Activated B cell treated with CpG ODN at 0.5 μM for 24 hours (primary cell): ENCODE measurements around the gene PRKAG2. TPM values are rescaled to one million over a fixed set of nuclear protein-coding genes. Genes with fewer than 3 reads are reported as not detected.

Experiments
- ATAC-seq: fragments of 200-7000 bp; cut with Tn5 transposase; one replicate; pipeline ENCODE4 v1.10.0; 2021; ENCODE audit warnings: low read depth, mild to moderate bottlenecking, moderate library complexity
- CTCF ChIA-PET: fragments of 350-600 bp; sonication (Branson Sonifier 250); formaldehyde crosslinking; loops from one replicate; lab custom pipeline; 2021; ENCODE audit warnings: antibody characterized with exemption; lab: Charles Lee
- POLR2A ChIA-PET: fragments of 350-600 bp; sonication (Branson Sonifier 250); formaldehyde crosslinking; loops from one replicate; lab custom pipeline; 2021; ENCODE audit warnings: antibody characterized with exemption; lab: Charles Lee
- DNase-seq: peaks from one replicate; pipeline ENCODE4 v3.0.0; 2022
- H3K27ac Mint-ChIP-seq: one replicate; pipeline ENCODE4 v1.8.0; 2020; ENCODE audit warnings: mixed read lengths
- H3K27me3 Mint-ChIP-seq: one replicate; pipeline ENCODE4 v1.8.0; 2021; ENCODE audit warnings: mixed read lengths
- H3K36me3 Mint-ChIP-seq: one replicate; pipeline ENCODE4 v1.8.0; 2021; ENCODE audit warnings: low read depth, mixed read lengths
- H3K4me1 Mint-ChIP-seq: one replicate; pipeline ENCODE4 v1.8.0; 2021; ENCODE audit warnings: mixed read lengths
- H3K4me3 Mint-ChIP-seq: one replicate; pipeline ENCODE4 v1.8.0; 2020; ENCODE audit warnings: mild to moderate bottlenecking, mixed read lengths
- H3K9me3 Mint-ChIP-seq: one replicate; pipeline ENCODE4 v1.8.0; 2020; ENCODE audit warnings: mixed read lengths
- intact Hi-C: fragments of 100-400 bp; cut with micrococcal nuclease; formaldehyde crosslinking; loops from one replicate; pipeline ENCODE4 v1.15.1; 2024
- total RNA-seq: library from RNA; stranded (reverse); gene quantifications from 2 replicates; pipeline ENCODE4 v1.2.3, GENCODE V29; 2022
- TF ChIP-seq, protein P1 (sequence below): fragments of 200-600 bp; IDR thresholded peaks from one replicate; pipeline ENCODE4 v1.8.0; 2022; ENCODE audit warnings: antibody characterized with exemption, mild to moderate bottlenecking

The PRKAG2 gene
- total RNA-seq, 1 donor from 2014 or later, result 19.7 TPM

DNA sequence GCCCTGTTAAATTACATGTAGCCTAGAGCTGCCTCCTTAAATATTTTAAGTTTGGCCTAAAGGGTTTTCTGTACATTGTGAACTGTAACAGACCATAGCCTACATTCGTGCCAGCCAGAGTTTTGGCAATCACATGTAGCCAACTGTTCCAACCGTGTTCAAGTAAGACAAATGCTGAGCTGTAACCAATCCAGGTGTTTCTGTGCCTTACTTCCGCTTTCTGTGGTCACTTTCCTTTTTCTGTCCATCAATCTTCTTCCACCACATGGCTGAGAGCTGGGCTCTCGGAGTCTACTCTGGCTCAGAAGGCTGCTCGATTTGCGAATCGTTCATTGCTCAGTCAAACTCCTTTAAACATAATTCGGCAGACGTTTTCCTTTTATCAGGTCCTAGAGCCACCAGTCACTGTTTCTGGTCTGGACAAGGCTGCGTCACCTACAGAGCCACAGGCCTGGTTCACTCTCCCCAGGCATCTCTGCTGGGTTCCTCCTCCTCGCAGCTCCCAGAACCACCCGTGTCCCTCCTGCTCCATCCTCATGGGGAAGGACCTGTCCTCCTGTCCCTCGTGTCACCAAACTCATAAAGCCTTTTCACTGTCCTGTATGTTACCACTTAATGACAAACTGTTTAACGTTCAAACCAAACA, 199.2 kb downstream of the PRKAG2 start:
- H3K4me3 Mint-ChIP-seq, result no peak overlapping the region
- H3K36me3 Mint-ChIP-seq, result peaks cover 28% of the 10 kb centered on the region
- peaks cover 6% of the 10 kb centered on the region for H3K4me1 Mint-ChIP-seq
- H3K27me3 Mint-ChIP-seq, result no peaks in the 10 kb centered on the region
- H3K27ac Mint-ChIP-seq, result no peak overlapping the region
- TF ChIP-seq, protein P1, sequence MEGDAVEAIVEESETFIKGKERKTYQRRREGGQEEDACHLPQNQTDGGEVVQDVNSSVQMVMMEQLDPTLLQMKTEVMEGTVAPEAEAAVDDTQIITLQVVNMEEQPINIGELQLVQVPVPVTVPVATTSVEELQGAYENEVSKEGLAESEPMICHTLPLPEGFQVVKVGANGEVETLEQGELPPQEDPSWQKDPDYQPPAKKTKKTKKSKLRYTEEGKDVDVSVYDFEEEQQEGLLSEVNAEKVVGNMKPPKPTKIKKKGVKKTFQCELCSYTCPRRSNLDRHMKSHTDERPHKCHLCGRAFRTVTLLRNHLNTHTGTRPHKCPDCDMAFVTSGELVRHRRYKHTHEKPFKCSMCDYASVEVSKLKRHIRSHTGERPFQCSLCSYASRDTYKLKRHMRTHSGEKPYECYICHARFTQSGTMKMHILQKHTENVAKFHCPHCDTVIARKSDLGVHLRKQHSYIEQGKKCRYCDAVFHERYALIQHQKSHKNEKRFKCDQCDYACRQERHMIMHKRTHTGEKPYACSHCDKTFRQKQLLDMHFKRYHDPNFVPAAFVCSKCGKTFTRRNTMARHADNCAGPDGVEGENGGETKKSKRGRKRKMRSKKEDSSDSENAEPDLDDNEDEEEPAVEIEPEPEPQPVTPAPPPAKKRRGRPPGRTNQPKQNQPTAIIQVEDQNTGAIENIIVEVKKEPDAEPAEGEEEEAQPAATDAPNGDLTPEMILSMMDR, result no peak
- ChIA-PET POLR2A (interaction anchor here (0.8 kb wide), 1 partner anchor 11 kb away, joined by 3 read pairs; no protein-coding TSS in a partner anchor), CTCF (no interaction called here)
- DNase-seq (no peak), ATAC-seq (no peak)
- no peaks in the 10 kb centered on the region for H3K9me3 Mint-ChIP-seq
- intact Hi-C loops, result no loop called here

DNA sequence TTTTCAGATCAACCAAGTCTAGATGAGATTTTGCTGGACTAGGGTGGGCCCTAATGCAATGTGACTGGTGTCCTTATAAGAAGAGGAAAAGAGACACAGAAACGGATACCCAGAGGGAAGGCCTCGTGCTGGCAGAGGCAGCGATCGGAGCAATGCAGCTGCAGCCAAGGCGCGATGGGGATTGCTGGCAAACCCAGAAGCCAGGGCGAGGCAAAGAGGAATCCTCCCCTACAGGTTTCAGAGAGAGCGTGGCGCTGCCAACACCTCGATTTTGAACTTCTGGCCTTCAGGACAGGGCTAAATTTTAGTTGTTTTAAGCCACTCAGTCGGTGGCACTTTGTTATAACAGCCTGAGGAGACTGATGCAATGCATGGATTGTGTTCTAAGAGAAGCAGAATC, 200.2 kb downstream of the PRKAG2 start:
- TF ChIP-seq, protein P1, result no peak
- Mint-ChIP-seq H3K4me3 (no peak overlapping the region), H3K9me3 (no peaks in the 10 kb centered on the region), H3K27me3 (no peaks in the 10 kb centered on the region), H3K27ac (no peak overlapping the region), H3K4me1 (peaks cover 6% of the 10 kb centered on the region), H3K36me3 (peaks cover 35% of the 10 kb centered on the region)
- POLR2A ChIA-PET, result no interaction called here
- no peak for DNase-seq
- CTCF ChIA-PET, result no interaction called here
- intact Hi-C loops, result no loop called here
- ATAC-seq, result no peak

DNA sequence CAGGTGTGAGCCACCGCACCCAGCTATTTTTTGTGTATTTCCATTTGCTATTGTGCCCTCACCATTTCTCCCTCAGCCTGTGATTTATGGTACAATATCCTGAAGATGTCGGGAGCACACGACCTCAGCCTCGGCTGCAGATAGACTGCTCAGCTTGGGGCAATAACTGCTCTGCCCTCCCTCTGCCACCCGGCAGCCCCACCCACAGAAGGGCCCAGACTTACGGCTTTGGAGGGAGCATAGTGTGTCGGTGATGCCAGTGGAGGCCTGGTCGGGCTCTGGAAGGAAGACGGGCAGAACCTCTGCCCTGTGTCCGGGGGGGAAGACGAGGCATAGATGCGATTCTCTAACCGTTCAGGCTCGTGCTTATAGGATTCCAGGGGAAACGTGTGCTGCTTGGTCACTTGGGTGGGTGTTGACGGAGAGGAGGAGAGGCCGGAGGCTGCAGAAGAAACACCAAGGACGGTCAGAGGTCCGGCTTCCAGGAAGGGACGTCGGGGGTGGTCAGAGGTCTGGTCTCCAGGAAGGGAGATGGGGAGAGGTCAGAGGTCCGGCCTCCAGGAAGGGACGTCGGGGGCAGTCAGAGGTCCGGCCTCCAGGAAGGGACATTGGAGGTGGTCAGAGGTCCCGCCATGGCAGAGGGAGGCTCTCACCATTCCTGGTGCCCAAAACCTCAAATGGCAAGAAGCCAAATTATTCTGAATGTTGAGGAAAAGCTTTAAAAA, 201.6 kb downstream of the PRKAG2 start:
- Mint-ChIP-seq H3K27ac (no peak overlapping the region), H3K9me3 (no peaks in the 10 kb centered on the region), H3K4me3 (no peak overlapping the region), H3K36me3 (peaks cover 44% of the 10 kb centered on the region), H3K27me3 (no peaks in the 10 kb centered on the region), H3K4me1 (peaks cover 6% of the 10 kb centered on the region)
- DNase-seq (no peak), ATAC-seq (no peak)
- ChIA-PET POLR2A (no interaction called here), CTCF (no interaction called here)
- TF ChIP-seq, protein P1, result no peak
- intact Hi-C loops, result no loop called here

DNA sequence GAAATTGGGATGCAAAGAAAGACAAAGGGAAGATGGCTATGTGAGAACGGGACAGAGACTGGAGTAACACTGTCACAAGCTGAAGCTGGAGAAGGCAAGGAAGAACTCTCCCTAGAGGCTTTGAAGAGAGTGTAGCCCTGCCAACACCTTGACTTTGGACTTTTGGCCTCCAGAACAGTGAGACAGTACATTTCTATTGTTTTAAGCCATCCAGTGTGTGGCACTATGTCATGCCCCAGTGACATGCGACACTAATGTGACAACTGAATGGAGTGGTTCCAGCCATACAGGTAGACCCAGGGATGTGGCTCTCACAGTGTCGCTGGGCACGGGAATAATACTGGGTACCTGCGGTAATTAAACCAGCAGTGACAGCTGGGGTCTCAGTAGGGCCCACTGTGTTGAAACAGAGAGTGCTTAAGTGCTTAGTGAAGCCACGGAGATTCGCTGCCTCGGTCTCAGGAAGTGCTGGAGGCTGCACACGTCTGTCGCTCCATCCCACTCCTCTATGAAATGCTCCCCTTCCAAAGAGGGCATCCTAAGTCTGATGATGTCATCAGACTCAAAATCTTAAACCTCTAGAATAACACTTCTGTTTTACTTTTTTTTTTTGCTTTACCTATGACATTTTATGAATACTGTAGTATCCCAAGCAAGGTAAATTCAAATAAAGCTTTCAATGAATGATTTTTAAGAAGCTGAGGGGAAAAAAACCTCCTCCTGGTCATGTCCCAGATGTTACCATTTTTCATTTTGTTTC, 202.6 kb downstream of the PRKAG2 start:
- H3K27ac Mint-ChIP-seq, result no peak overlapping the region
- peaks cover 50% of the 10 kb centered on the region for H3K36me3 Mint-ChIP-seq
- peaks cover 6% of the 10 kb centered on the region for H3K4me1 Mint-ChIP-seq
- DNase-seq (no peak), ATAC-seq (no peak)
- no peak overlapping the region for H3K4me3 Mint-ChIP-seq
- CTCF ChIA-PET, result no interaction called here
- POLR2A ChIA-PET, result no interaction called here
- TF ChIP-seq, protein P1, result no peak
- H3K9me3 Mint-ChIP-seq, result peaks cover under 1% of the 10 kb centered on the region
- intact Hi-C loops, result no loop called here
- H3K27me3 Mint-ChIP-seq, result no peaks in the 10 kb centered on the region

DNA sequence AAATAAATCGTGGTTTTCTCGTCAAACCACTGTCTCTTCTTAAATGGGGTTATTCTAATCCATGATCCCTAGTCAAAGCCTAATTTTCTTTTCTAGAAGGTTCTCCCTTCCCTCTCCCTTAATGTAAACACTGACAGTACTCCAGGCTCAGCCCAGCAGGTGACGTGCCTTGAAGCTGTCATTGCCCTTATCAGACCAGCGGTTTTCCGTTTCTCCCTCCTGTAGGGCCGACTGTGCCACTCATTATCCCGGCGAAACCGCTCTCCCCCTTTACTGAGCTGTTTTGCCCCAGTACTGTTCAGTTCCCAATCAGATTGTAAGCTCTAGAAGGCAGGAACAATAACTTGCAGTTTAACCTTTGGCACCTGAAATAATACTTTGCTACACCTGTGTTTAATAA, 203.7 kb downstream of the PRKAG2 start:
- Mint-ChIP-seq H3K27me3 (no peaks in the 10 kb centered on the region), H3K36me3 (peaks cover 61% of the 10 kb centered on the region), H3K9me3 (peaks cover 5% of the 10 kb centered on the region), H3K4me1 (peaks cover 6% of the 10 kb centered on the region), H3K4me3 (no peak overlapping the region), H3K27ac (no peak overlapping the region)
- ATAC-seq (no peak), DNase-seq (no peak)
- CTCF ChIA-PET, result no interaction called here
- POLR2A ChIA-PET, result no interaction called here
- TF ChIP-seq, protein P1, result no peak
- intact Hi-C loops, result no loop called here
